NCI-H1092 (cell line): ENCODE data around the gene FMO5.
A peak's percentile ranks its signal among the peaks of the same experiment; 100 is the strongest.
"Not testable (repeated sequence)": the region's sequence is repeated elsewhere in the genome, so short reads cannot be mapped to it uniquely, and the experiment has no call there.

Experiments
- DNase-seq: peaks from one replicate; lab custom pipeline; 2025; lab: John Stamatoyannopoulos, UW

The FMO5 gene

GRCh38 chr1:147207192-147207591, 17.9 kb downstream of the FMO5 start:
- DNase-seq, result no peak

- DNase-seq, result no peak
These were observed 21.1 kb downstream of the FMO5 start for GRCh38 chr1:147204080-147204479.

GRCh38 chr1:147202576-147202975, 22.6 kb downstream of the FMO5 start:
- no peak for DNase-seq

- DNase-seq, result no peak
These were observed 23.4 kb downstream of the FMO5 start for GRCh38 chr1:147201786-147202185.

GRCh38 chr1:147201276-147201675, 23.9 kb downstream of the FMO5 start:
- DNase-seq, result no peak

GRCh38 chr1:147197324-147197723, 27.8 kb downstream of the FMO5 start:
- not testable (repeated sequence) for DNase-seq

GRCh38 chr1:147189514-147189913, 35.6 kb downstream of the FMO5 start:
- no peak for DNase-seq

- DNase-seq, result no peak
These were observed 39.7 kb downstream of the FMO5 start for GRCh38 chr1:147185432-147185831.

GRCh38 chr1:147177611-147178380, 47.3 kb downstream of the FMO5 start:
- no peak for DNase-seq

- peak; percentile 95 for DNase-seq
These were observed 52.7 kb downstream of the FMO5 start, which contains the start of gene PRKAB2 for GRCh38 chr1:147172168-147173016. PRKAB2 (minus strand) TSS chr1:147172470; CDS start chr1:147172144, 326 bp downstream.

- no peak for DNase-seq
These were observed 53.6 kb downstream of the FMO5 start for GRCh38 chr1:147171399-147172167.

GRCh38 chr1:147169840-147170674, 55.1 kb downstream of the FMO5 start:
- no peak for DNase-seq

GRCh38 chr1:147169171-147169570, 56.0 kb downstream of the FMO5 start:
- no peak for DNase-seq

- DNase-seq, result peak; percentile 27
These were observed 56.5 kb downstream of the FMO5 start for GRCh38 chr1:147168626-147169058.

- DNase-seq, result no peak
These were observed 57.8 kb downstream of the FMO5 start for GRCh38 chr1:147167365-147167764.

GRCh38 chr1:147163019-147163418, 62.1 kb downstream of the FMO5 start:
- DNase-seq, result no peak

- DNase-seq, result no peak
These were observed 63.0 kb downstream of the FMO5 start for GRCh38 chr1:147162093-147162492.

GRCh38 chr1:147157116-147157515, 68.0 kb downstream of the FMO5 start:
- DNase-seq, result not testable (repeated sequence)

GRCh38 chr1:147156642-147157041, 68.5 kb downstream of the FMO5 start:
- no peak for DNase-seq

GRCh38 chr1:147152772-147153171, 72.4 kb downstream of the FMO5 start:
- DNase-seq, result no peak

- no peak for DNase-seq
These were observed 73.9 kb downstream of the FMO5 start for GRCh38 chr1:147151244-147151643.
